Esophagus muscularis mucosa (tissue), 4 donors: ENCODE results near the gene UBAC2. TPM values are rescaled to one million over a fixed set of nuclear protein-coding genes. Genes with fewer than 3 reads are reported as not detected.
A peak's percentile ranks its signal among the peaks of the same experiment; 100 is the strongest.

Experiments used
- DNase-seq: peaks from one replicate; pipeline ENCODE4 v3.0.0-alpha.2; 2017; ENCODE audit errors: extremely low spot score
- H3K27ac ChIP-seq, 4 donors: fragments of 200-600 bp; sonication (generic); replicated peaks in 1 of 4; 1 replicate in 3 of 4; 2 replicates in 1 of 4; pipeline ENCODE4 v1.5.1; 2016 to 2019; ENCODE audit warnings: mild to moderate bottlenecking in 1 of 4
- H3K27me3 ChIP-seq, 4 donors: fragments of 200-600 bp; sonication (generic); one replicate each; pipeline versions ENCODE4 v1.5.1 to v1.6.0; 2016 to 2019
- H3K36me3 ChIP-seq, 4 donors: fragments of 200-600 bp; sonication (generic); one replicate each; pipeline ENCODE4 v1.5.1; 2016 to 2019
- H3K4me1 ChIP-seq, 4 donors: fragments of 200-600 bp; sonication (generic); one replicate each; pipeline ENCODE4 v1.5.1; 2016 to 2019
- H3K4me3 ChIP-seq, 4 donors: fragments of 200-600 bp; sonication (generic); 1 replicate in 2 of 4; 2 replicates in 2 of 4; pipeline ENCODE4 v1.5.1; 2016 to 2019; ENCODE audit warnings: mild to moderate bottlenecking in 4 of 4, moderate library complexity in 1 of 4
- H3K9me3 ChIP-seq, 4 donors: fragments of 200-600 bp; sonication (generic); 1 replicate in 3 of 4; 2 replicates in 1 of 4; pipeline ENCODE4 v1.5.1; 2016 to 2019
- CTCF ChIP-seq, 3 experiments: fragments of 200-600 bp in 2 of 3; fragments of 450-650 bp in 1 of 3; sonication (generic) in 2 of 3; IDR thresholded peaks; one replicate each; pipeline ENCODE4 v1.5.1; 2017 to 2019; ENCODE audit warnings: antibody characterized with exemption in 3 of 3, mild to moderate bottlenecking in 2 of 3, moderate library complexity in 1 of 3
- EP300 ChIP-seq: sonication (generic); formaldehyde crosslinking; IDR thresholded peaks from one replicate; pipeline ENCODE4 v1.6.1; 2017; ENCODE audit warnings: antibody characterized with exemption
- POLR2A ChIP-seq: fragments of 450-650 bp; IDR thresholded peaks from one replicate; pipeline ENCODE4 v1.6.1; 2017; ENCODE audit warnings: antibody characterized with exemption, moderate library complexity, mild to moderate bottlenecking, low read depth
- POLR2AphosphoS5 ChIP-seq, 2 donors: sonication (generic); formaldehyde crosslinking; IDR thresholded peaks; one replicate each; pipeline ENCODE4 v1.6.1; 2017; ENCODE audit warnings: antibody characterized with exemption in 2 of 2
- WGBS: methylation state at CpG from one replicate; pipeline ENCODE4 v1.1.5; 2018; 5-methylcytosine and 5-hydroxymethylcytosine counted together
- intact Hi-C: fragments of 100-400 bp; cut with DNase I; formaldehyde crosslinking; loops from one replicate; pipeline ENCODE4 v1.15.1; 2023
- total RNA-seq, 4 donors: library from RNA; depleted of rRNA; stranded (reverse); fragments of >200 nt; gene quantifications; one replicate each; pipeline versions ENCODE4 v1.1.0 to v1.2.1, GENCODE V29; 2016

The UBAC2 gene
- total RNA-seq, 4 donors from 2014 or later, result 42.6 to 62.1 (median 50.9) TPM

GRCh38 chr13:99316657-99317256, 116.1 kb downstream of the UBAC2 start:
- no peak overlapping the region for H3K27ac ChIP-seq
- WGBS, result 75% methylated on average over 6 of the region's 6 CpGs
- TF ChIP-seq POLR2AphosphoS5 (IDR thresholded peaks at IDR 0.05) (no peak), EP300 (no peak), CTCF (IDR thresholded peaks at IDR 0.05) (no peak), POLR2A (no peak)

GRCh38 chr13:99320693-99321481, 120.2 kb downstream of the UBAC2 start:
- 55% methylated on average over 5 of the region's 5 CpGs for WGBS
- no peak overlapping the region for H3K4me3 ChIP-seq
- no peak for DNase-seq
- H3K27me3 ChIP-seq, result no peaks in the 10 kb centered on the region
- TF ChIP-seq POLR2AphosphoS5 (IDR thresholded peaks at IDR 0.05), result no peak
- TF ChIP-seq POLR2A, result no peak
- TF ChIP-seq CTCF (IDR thresholded peaks at IDR 0.05), result no peak
- TF ChIP-seq EP300, result no peak
- peak overlapping the region; percentile 42 to 62 (median 52) for H3K27ac ChIP-seq
- peaks cover 11 to 47% (median 42%) of the 10 kb centered on the region in 4 donors for H3K4me1 ChIP-seq
- no peaks in the 10 kb centered on the region for H3K9me3 ChIP-seq
- H3K36me3 ChIP-seq, result peaks cover 0 to 30% (median 14%) of the 10 kb centered on the region in 4 donors
- intact Hi-C loops, result loop anchor here (5.0 kb wide), 1 partner anchor 39 kb away; no protein-coding TSS in a partner anchor

More at GRCh38 chr13:99316657-99317256, 116.1 kb downstream of the UBAC2 start:
- Histone ChIP-seq H3K4me3 (no peak overlapping the region), H3K36me3 (peaks cover 0 to 15% (median 8%) of the 10 kb centered on the region in 4 donors), H3K4me1 (peaks cover 23 to 52% (median 35%) of the 10 kb centered on the region in 4 donors), H3K9me3 (no peaks in the 10 kb centered on the region), H3K27me3 (no peaks in the 10 kb centered on the region)
- no peak for DNase-seq
- intact Hi-C loops, result no loop called here

GRCh38 chr13:99321709-99322108, 121.1 kb downstream of the UBAC2 start:
- Histone ChIP-seq H3K9me3 (no peaks in the 10 kb centered on the region), H3K4me3 (no peak overlapping the region), H3K36me3 (peaks cover 0 to 29% (median 14%) of the 10 kb centered on the region in 4 donors), H3K27ac (peak overlapping the region; percentile 12 to 62 (median 52)), H3K4me1 (peaks cover 11 to 43% (median 40%) of the 10 kb centered on the region in 4 donors), H3K27me3 (no peaks in the 10 kb centered on the region)
- no peak for TF ChIP-seq POLR2AphosphoS5 (IDR thresholded peaks at IDR 0.05)
- TF ChIP-seq CTCF (IDR thresholded peaks at IDR 0.05), result no peak
- TF ChIP-seq POLR2A, result no peak
- TF ChIP-seq EP300, result no peak
- DNase-seq, result no peak
- intact Hi-C loops, result loop anchor here (5.0 kb wide), 1 partner anchor 39 kb away; no protein-coding TSS in a partner anchor

GRCh38 chr13:99322297-99323103, 121.8 kb downstream of the UBAC2 start:
- peaks cover 0 to 24% (median 14%) of the 10 kb centered on the region in 4 donors for H3K36me3 ChIP-seq
- 59% methylated on average over 10 of the region's 10 CpGs for WGBS
- DNase-seq, result no peak
- H3K9me3 ChIP-seq, result no peaks in the 10 kb centered on the region
- H3K4me3 ChIP-seq, result no peak overlapping the region
- H3K27me3 ChIP-seq, result no peaks in the 10 kb centered on the region
- H3K4me1 ChIP-seq, result peaks cover 11 to 40% (median 35%) of the 10 kb centered on the region in 4 donors
- intact Hi-C loops, result loop anchor here (5.0 kb wide), 1 partner anchor 40 kb away; no protein-coding TSS in a partner anchor
- TF ChIP-seq EP300, result no peak
- no peak for TF ChIP-seq POLR2AphosphoS5 (IDR thresholded peaks at IDR 0.05)
- H3K27ac ChIP-seq, result peak overlapping the region in 2 of 4 donors; percentile 36 to 40
